Ishikawa (cell line): ENCODE data around the gene RPL23.

ENCODE experiments used
- CEBPB ChIP-seq: IDR thresholded peaks from 2 replicates; pipeline ENCODE4 v1.6.1; 2012
- CREB1 ChIP-seq: IDR thresholded peaks from 2 replicates; pipeline ENCODE4 v1.6.1; 2012; ENCODE audit warnings: low read depth
- EGR1 ChIP-seq: IDR thresholded peaks from 2 replicates; pipeline ENCODE4 v1.6.1; 2012
- EP300 ChIP-seq: IDR thresholded peaks from 2 replicates; pipeline ENCODE4 v1.6.1; 2012; ENCODE audit warnings: borderline replicate concordance
- YY1 ChIP-seq: IDR thresholded peaks from 2 replicates; pipeline ENCODE4 v1.6.1; 2012; ENCODE audit warnings: low read depth
- TF ChIP-seq, protein P1 (sequence below): IDR thresholded peaks from 2 replicates; pipeline ENCODE4 v1.6.1; 2012

DNA sequence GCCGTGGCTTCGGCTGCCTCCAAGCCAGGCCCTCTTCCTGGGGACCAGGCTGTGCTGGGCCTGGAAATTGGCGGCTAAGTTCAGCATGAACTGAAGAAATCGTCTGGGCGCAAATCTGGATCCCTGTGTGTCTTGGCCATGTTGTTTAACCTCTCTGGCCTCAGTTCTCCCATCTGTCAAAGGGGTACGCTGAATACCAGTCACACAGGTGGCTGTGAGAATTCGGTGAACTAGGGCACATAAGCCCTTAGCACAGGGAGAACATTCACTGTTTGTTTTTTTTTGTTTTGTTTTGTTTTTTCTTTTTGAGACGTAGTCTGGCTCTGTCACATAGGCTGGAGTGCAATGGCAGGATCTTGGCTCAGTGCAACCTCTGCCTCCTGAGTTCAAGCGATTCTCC lies 35.3 kb upstream of the RPL23 start:
- TF ChIP-seq EGR1 (no peak), EP300 (no peak), CREB1 (no peak), CEBPB (no peak), YY1 (no peak)
- TF ChIP-seq, protein P1, sequence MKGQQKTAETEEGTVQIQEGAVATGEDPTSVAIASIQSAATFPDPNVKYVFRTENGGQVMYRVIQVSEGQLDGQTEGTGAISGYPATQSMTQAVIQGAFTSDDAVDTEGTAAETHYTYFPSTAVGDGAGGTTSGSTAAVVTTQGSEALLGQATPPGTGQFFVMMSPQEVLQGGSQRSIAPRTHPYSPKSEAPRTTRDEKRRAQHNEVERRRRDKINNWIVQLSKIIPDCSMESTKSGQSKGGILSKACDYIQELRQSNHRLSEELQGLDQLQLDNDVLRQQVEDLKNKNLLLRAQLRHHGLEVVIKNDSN: no peak
